Raji (cell line): ENCODE measurements around the gene FBXL12.

Source experiments
- POLR2A ChIP-seq: IDR thresholded peaks from 2 replicates; pipeline ENCODE4 v1.6.1; 2011; ENCODE audit warnings: low read depth, low read length, control low read depth; ENCODE audit not compliant: insufficient read depth

FBXL12 gene, protein sequence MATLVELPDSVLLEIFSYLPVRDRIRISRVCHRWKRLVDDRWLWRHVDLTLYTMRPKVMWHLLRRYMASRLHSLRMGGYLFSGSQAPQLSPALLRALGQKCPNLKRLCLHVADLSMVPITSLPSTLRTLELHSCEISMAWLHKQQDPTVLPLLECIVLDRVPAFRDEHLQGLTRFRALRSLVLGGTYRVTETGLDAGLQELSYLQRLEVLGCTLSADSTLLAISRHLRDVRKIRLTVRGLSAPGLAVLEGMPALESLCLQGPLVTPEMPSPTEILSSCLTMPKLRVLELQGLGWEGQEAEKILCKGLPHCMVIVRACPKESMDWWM

DNA sequence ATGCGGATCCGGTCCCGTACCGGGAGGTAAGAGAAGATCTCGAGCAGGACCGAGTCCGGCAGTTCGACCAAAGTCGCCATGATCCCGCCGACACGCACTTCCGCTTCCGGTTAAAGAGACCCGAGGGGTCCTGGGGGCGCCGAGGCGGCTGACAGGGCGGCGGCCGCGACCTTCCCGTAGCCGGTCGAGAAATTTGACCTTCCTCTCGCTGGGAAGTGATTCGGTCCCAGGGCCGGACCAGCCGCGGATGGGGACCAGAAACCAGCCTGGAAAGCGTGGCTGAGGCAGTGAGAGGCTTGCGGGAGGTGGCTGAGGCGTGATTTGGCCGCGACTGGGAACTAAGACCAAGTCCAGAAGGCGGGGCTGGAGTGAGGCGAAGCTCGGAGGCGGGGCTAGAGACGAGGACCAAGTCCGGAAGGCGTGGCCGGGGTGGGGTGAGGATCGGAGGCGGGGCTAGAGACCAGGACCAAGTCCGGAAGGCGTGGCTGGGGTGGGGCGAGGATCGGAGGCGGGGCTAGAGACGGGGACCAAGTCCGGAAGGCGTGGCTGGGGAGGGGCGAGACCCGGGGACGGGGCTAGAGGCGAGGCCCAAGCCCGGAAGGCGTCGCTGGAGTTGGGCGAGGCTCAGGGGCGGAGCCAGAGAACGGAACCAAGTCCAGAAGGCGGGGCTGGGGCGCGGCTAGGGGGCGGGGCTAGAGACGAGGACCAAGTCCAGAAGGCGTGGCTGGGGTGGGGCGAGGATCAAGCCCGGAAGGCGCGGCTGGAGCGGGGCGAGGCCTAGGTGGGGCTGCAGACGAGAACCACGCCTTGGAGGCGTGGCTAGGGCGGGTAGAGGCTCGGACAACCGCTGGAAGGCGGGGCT is at the start of gene FBXL12:
Gene FBXL12, minus strand, starts transcription at position 346 of the 862 bp plus-strand sequence. Its CDS starts 266 bp downstream, at position 80.
- peak; percentile 92 for TF ChIP-seq POLR2A

DNA sequence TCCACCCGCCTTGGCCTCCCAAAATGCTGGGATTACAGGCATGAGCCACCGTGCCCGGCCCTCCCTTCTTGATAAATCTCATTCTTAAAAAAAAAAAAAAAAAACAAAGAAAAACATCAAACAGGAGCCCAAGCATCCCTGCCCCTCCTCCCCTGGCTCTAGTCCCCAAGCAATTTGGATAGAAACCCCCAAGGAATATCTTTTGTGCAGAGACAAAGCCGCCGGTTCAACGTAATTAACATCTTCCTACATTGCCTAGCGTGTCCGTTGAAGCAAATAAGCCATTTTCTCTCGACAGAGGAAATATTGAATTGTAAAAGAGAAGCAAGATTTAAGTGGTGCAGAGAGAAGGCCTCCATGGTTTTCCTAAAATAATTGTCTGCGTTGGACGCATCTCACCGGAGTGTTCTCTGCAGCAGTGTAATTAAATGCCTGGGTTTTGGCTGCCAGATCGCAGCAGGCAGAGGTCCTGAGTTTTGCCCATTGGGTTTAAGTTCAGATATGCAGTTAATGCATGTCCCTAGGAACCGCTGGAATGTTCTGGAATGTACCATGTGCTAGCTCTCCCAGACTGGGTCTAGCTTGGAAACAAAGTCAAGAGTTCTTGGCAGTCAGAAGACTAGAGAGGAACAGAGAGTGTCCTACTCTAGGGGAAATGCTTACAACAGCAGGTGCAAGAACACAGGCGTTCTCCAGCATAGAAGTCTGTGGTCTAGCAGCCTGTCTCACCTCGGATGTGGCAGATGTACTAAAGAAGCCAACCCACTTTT is 47.0 kb upstream of the FBXL12 start:
- no peak for TF ChIP-seq POLR2A

DNA sequence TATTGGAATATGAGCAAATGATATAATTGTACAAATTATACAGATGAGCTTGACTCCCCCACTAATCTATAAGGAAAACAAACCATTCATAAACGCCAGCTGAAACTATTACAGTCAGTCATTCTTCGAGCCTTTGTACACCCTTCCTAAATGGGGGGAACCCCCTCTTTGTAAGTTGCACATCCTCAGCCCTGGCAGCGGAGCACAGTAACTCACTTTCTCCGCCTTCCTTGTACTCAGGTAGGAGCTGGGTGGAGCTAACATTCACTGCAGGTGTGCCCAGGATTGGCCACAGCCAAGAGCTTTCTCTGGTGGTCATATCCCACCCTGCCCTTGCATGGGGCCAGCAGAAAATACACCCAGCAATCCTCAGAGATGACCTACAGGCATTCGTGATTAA is 44.9 kb upstream of the FBXL12 start:
- TF ChIP-seq POLR2A: no peak

DNA sequence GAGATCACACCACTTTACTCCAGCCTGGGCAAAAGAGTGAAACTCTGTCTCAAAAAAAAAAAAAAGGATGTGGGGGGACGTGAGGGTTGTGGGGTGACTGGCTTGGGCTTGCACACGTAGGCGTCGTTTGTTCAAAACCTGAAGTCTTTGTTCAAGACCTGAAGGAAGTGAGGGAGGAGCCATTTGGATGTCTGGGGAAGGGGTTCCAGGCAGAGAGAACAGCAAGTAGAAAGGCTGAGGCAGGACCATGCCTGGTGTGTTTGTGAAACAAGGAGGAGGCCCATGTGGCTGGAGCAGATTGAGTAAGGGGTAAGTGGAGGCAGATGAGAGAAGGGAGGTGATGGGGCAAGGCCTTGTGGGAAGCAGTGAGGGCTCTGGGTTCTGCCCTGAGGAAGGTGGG is 44.1 kb upstream of the FBXL12 start:
- no peak for TF ChIP-seq POLR2A

DNA sequence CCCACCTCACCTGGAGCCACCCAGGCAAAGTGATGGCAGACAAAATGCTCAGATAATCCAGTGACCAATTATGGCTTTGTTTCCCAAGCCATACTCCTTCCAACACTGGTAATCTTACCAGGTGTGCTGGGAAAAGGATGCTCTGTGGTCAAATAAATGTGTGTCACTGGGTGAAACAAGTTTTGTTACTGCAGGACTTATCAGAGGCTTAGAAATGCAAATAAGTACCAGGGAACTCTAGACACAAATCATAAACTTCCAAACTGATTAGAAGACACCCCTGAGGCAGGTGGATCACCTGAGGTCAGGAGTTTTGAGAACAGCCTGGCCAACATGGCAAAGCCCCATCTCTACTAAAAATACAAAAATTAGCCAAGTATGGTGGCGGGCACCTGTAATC is 42.6 kb upstream of the FBXL12 start:
- no peak for TF ChIP-seq POLR2A

DNA sequence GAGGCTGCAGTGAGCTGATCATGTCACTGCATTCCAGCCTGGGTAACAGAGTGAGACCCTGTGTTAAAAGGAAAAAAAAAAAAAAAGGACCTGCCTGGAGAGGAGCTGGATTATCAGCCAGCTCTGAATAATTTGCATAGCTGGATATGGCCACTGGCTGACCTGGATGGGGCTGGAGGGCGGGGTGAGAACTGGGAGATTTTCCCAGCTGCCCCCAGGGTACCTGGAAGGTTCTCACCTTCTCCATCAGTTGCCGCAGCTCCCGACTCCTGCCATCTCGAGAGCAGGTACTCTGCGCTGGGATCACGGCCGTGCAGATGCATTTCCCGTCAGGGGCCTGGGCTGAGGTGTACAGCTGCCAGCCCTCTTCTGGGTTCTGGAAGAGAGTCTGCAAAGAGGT is 41.5 kb upstream of the FBXL12 start:
- TF ChIP-seq POLR2A: no peak

DNA sequence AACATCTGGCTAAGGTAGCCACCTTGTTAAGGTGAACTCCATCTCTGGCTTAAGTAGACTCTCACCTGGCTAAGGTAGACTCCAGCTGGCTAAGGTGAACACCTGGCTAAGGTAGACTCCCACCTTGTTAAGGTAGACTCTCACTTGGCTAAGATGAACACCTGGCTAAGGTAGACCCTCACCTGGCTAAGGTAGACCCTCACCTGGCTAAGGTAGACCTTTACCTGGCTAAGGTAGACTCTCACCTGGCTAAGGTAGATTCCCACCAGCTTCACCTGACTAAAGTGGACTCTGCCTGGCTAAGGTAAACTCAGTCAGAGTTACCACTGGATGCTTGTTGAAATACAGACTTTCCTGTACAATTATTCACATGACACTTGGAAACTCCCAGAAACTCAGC is 39.9 kb upstream of the FBXL12 start:
- TF ChIP-seq POLR2A: no peak

DNA sequence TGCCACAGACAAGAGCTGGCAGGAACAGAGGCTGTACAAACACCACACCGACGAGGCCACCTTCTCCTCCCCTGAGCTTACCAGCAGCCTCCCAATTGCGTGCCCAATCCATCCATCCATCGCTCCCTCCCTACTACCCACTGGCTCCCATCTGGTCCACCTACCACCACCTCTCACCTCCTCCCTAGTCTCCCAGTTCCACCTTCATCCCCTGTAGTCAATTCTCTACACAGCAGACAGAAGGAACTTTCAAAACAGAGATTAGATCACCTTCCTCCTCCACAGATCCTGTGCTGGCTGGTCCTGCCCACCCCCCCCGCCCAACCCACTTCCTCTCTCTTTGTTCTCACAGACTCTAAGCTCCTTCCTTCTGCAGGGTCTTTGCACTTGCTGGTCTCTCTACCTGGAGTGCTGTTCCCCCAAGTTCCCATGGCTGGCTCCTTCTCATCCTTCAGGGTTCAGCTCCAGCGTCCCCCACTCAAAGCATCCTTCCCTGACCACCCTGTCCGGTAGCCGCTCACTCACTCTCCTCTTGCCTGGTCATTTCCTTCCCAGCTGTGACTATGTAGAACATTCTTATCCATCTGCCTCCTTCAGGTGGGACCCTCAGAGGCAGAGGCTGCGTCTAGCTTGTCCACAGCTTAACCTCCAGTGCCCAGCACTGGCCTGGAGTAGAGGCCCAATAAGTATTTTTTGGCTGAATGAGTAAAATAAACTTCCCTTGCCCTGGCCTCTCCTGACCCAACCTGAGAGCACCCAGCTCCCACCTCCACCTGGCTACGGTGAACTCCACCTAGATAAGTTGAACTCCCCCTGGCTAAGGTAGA is 39.3 kb upstream of the FBXL12 start:
- TF ChIP-seq POLR2A: no peak

DNA sequence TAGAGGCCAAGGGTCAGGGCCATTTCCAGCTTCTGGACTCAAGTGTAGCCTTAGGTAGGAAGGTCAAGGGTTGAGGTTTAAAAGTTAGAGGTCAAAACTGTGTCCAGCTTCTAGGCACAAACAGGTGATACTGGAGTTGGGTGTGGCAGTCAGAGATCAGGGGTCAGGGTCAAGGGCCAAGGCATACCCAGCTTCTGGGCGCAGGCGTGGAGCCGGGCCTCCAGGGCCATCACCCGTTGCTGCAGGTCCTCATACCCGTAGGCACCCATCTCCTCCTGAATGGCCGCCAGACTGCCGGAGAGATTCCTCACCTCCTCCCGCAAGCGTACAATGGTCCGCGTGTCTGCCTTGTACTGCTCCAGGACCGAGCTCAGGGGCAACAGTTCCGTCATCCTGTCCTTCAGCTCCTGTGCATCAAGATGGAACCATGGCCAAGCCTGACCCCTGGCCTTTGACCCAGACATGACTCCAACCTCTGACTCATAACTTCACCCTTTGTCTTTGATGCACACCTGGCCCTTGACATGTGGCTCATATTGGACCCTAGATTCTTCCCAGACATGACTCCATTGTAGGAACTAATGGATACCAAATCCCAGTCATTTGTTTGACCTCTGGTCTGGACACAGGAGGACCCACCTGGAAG is 38.3 kb upstream of the FBXL12 start:
- no peak for TF ChIP-seq POLR2A

DNA sequence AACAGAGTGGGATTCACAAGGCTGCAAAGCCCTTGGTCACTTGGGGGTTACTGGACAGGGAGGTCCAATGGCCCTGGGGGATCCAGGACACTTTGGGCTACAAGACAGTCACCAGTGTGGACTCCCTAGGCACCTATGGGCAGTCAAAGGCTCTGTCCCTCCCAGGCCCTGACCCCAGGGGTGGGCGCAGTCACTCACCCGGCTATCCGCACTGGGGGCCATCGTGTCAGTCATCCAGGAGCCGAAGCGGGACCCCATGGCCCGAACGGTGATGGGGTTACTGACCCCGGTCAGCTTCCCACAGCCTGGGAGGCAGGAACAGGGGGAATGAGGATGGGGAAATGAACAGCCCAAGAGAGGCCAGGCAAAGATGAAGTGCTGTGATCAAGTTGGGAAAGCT is 37.7 kb upstream of the FBXL12 start:
- TF ChIP-seq POLR2A: no peak

DNA sequence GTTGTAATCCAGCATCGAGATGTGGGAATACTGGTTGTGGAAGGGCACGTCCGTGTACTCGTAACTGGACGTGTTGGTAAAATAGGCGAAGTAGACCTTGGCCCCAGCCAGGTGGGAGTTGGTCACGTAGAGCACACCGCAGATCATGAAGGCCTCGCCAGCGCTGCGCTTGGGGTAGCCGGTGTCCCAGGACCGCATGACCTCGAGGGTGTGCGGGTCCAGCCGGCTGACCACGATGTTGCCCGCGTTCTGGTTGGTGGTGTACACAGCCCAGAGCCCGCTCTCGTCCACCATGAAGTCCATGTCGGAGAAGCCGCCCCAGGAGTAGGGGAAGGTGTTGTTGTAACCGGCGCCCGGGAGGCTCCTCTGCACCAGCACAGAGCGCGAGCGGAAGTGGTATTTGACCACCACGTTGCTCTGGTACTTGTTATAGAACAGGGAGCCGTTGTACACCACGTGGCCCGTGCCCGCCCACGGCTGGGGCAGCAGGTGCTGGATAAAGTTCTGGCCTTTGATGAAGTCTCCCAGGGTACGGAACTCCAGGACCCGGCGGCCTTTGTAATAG is 35.5 kb upstream of the FBXL12 start:
- TF ChIP-seq POLR2A: no peak

DNA sequence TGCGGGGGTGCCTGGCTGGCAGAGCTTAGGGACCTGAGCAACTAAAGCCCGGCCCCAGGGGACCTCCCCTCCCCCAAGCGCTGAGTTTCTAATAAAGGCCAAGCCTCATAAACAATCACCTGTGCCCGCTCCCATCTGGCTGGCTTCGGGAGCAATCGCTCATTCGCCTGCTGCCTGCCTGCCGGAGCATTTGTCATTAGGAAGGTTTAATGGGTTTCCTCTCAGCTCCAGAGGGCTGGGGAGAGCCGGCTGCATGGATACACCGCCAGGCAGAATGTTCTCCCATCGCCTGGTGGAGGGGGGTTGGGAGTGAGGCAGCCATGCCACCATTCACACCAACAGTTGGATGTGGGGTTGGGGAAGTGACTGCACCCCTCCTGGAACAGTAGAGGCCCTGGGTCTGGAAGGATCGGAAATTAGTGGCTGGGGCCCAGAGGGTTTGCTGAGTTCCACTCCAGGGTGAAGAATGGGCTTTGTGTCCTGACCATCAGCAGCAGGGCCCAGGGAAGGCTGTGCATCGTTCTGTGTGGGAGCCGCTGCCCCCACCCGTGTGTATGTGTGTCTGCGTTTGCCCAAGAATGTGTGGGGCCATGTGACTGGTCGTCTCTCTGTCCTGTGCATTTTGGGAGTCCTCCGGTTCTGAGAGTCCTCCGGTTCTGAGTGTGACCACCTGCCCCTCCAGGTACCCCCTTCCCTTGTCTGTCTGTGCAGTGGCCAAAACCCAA is 31.5 kb upstream of the FBXL12 start:
- no peak for TF ChIP-seq POLR2A

DNA sequence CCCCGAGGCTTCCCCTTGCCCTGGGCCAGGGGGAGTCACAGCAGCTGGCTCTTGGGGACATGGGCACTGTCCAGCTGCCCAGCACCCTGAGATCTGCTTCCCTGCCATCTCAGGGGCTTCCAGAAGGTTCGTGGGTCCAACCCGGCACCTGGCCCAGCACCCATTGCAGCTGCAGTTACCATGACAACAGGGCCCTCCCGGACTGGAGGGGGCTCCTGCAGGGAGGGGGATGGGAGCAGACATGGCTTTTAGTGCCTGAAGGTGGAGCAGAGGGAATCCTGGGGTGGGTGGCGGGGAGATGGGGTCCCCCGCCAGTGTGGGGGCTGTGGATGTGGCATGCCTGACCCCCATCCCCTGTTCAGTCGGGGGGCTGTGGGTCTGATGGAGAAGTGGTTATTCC is 30.9 kb upstream of the FBXL12 start:
- TF ChIP-seq POLR2A: no peak
